Liver (tissue), 9 donors: ENCODE results near the gene CCDC178. TPM values are rescaled to one million over a fixed set of nuclear protein-coding genes. Genes with fewer than 3 reads are reported as not detected.

Experiments
- DNase-seq: peaks from one replicate; pipeline ENCODE4 v3.0.0-alpha.2; 2017; ENCODE audit warnings: low spot score
- H3K27ac ChIP-seq, 2 donors: one replicate each; pipeline ENCODE4 v1.7.0; 2013; ENCODE audit warnings: inconsistent platforms in 2 of 2, low read length in 2 of 2, control low read depth in 1 of 2, low read depth in 1 of 2, mild to moderate bottlenecking in 1 of 2
- H3K27me3 ChIP-seq, 4 donors: one replicate each; pipeline versions ENCODE4 v1.6.1 to v1.7.0; 2013; ENCODE audit warnings: low read length in 3 of 4, inconsistent platforms in 1 of 4, mild to moderate bottlenecking in 1 of 4, moderate library complexity in 1 of 4; ENCODE audit not compliant: control insufficient read depth in 4 of 4, insufficient read depth in 4 of 4
- H3K36me3 ChIP-seq, 4 donors: one replicate each; pipeline versions ENCODE4 v1.6.1 to v1.7.0; 2013; ENCODE audit warnings: low read length in 3 of 4, mild to moderate bottlenecking in 3 of 4, low read depth in 1 of 4, moderate library complexity in 1 of 4; ENCODE audit not compliant: control insufficient read depth in 4 of 4, insufficient read depth in 3 of 4
- H3K4me1 ChIP-seq, 4 donors: one replicate each; pipeline versions ENCODE4 v1.6.1 to v1.7.0; 2013; ENCODE audit warnings: low read length in 3 of 4, mild to moderate bottlenecking in 3 of 4, moderate library complexity in 1 of 4; ENCODE audit not compliant: control insufficient read depth in 4 of 4, insufficient read depth in 4 of 4
- H3K4me3 ChIP-seq, 3 donors: one replicate each; pipeline versions ENCODE4 v1.6.1 to v1.7.0; 2013; ENCODE audit warnings: low read length in 3 of 3, control low read depth in 1 of 3, low read depth in 1 of 3, mild to moderate bottlenecking in 1 of 3
- H3K9ac ChIP-seq, 2 donors: one replicate each; pipeline ENCODE4 v1.7.0; 2013; ENCODE audit warnings: low read length in 2 of 2, mild to moderate bottlenecking in 2 of 2, moderate library complexity in 2 of 2, control low read depth in 1 of 2, low read depth in 1 of 2
- H3K9me3 ChIP-seq, 4 donors: one replicate each; pipeline versions ENCODE4 v1.6.1 to v1.7.0; 2013; ENCODE audit warnings: low read length in 3 of 4; ENCODE audit not compliant: control insufficient read depth in 4 of 4
- EGR1 ChIP-seq, 2 donors: IDR thresholded peaks; 2 replicates each; pipeline ENCODE4 v1.6.1; 2016 to 2018; ENCODE audit warnings: antibody characterized with exemption in 2 of 2, low read depth in 2 of 2
- FOXA1 ChIP-seq: IDR thresholded peaks from 2 replicates; pipeline ENCODE4 v1.6.1; 2016; ENCODE audit warnings: antibody characterized with exemption
- FOXA2 ChIP-seq: IDR thresholded peaks from 2 replicates; pipeline ENCODE4 v1.6.1; 2016; ENCODE audit warnings: antibody characterized with exemption
- GABPA ChIP-seq, 2 donors: IDR thresholded peaks in 1 of 2; conservative IDR thresholded peaks in 1 of 2; 2 replicates each; pipeline ENCODE4 v1.6.1; 2016; ENCODE audit warnings: antibody characterized with exemption in 2 of 2, mild to moderate bottlenecking in 1 of 2, moderate library complexity in 1 of 2
- HNF4A ChIP-seq, 2 donors: conservative IDR thresholded peaks; 2 replicates each; pipeline ENCODE4 v1.6.1; 2016; ENCODE audit warnings: antibody characterized with exemption in 2 of 2, mild to moderate bottlenecking in 2 of 2
- HNF4G ChIP-seq: IDR thresholded peaks from 2 replicates; pipeline ENCODE4 v1.6.1; 2016; ENCODE audit warnings: antibody characterized with exemption
- JUND ChIP-seq, 2 donors: IDR thresholded peaks; 2 replicates each; pipeline ENCODE4 v1.6.1; 2016; ENCODE audit warnings: antibody characterized with exemption in 2 of 2
- NR2F2 ChIP-seq: IDR thresholded peaks from 2 replicates; pipeline ENCODE4 v1.6.1; 2016; ENCODE audit warnings: antibody characterized with exemption
- RAD21 ChIP-seq, 2 donors: IDR thresholded peaks; 2 replicates each; pipeline ENCODE4 v1.6.1; 2016; ENCODE audit warnings: antibody characterized with exemption in 2 of 2, mild to moderate bottlenecking in 2 of 2
- RXRA ChIP-seq, 2 donors: IDR thresholded peaks; 2 replicates each; pipeline ENCODE4 v1.6.1; 2017 to 2018; ENCODE audit warnings: antibody characterized with exemption in 2 of 2, mild to moderate bottlenecking in 1 of 2
- SP1 ChIP-seq: IDR thresholded peaks from 2 replicates; pipeline ENCODE4 v1.6.1; 2018; ENCODE audit warnings: antibody characterized with exemption, mild to moderate bottlenecking
- TAF1 ChIP-seq: conservative IDR thresholded peaks from 2 replicates; pipeline ENCODE4 v1.6.1; 2016; ENCODE audit warnings: antibody characterized with exemption, mild to moderate bottlenecking
- YY1 ChIP-seq: IDR thresholded peaks from 2 replicates; pipeline ENCODE4 v1.6.1; 2016; ENCODE audit warnings: antibody characterized with exemption, mild to moderate bottlenecking
- WGBS: extraction: QIAGEN DNeasy Blood & Tissue Kit; methylation state at CpG from one replicate; pipeline ENCODE4 v1.1.7; 2013; 5-methylcytosine and 5-hydroxymethylcytosine counted together
- polyA plus RNA-seq, 2 donors: library from polyadenylated mRNA; stranded (reverse) in 1 of 2; unstranded in 1 of 2; fragments of 200-250 nt in 1 of 2; fragments of >200 nt in 1 of 2; fragmentation: Nextera tagmentation in 1 of 2; extraction: Ambion mirVana in 1 of 2; gene quantifications; one replicate each; pipeline versions ENCODE4 v1.2.1 to v1.2.3, GENCODE V29; 2013 to 2015
- total RNA-seq, 2 donors: library from RNA; depleted of rRNA; stranded (reverse); fragments of >200 nt; gene quantifications; one replicate each; pipeline ENCODE4 v1.2.3, GENCODE V29; 2014
- TF ChIP-seq, protein P1 (sequence below): IDR thresholded peaks from 2 replicates; pipeline ENCODE4 v1.6.1; 2016; ENCODE audit warnings: antibody characterized with exemption
- TF ChIP-seq, protein P2 (sequence below): IDR thresholded peaks from 2 replicates; pipeline ENCODE4 v1.6.1; 2016; ENCODE audit warnings: antibody characterized with exemption
- TF ChIP-seq, protein P3 (sequence below): IDR thresholded peaks from 2 replicates; pipeline ENCODE4 v1.6.1; 2016; ENCODE audit warnings: antibody characterized with exemption, mild to moderate bottlenecking
- TF ChIP-seq, protein P4 (sequence below): IDR thresholded peaks from 2 replicates; pipeline ENCODE4 v1.6.1; 2016; ENCODE audit warnings: antibody characterized with exemption
- TF ChIP-seq, protein P5 (sequence below): fragments of 150-350 bp; IDR thresholded peaks from 2 replicates; pipeline ENCODE4 v1.5.1; 2017; ENCODE audit warnings: improper control_type of control experiment, low read depth, low read length; ENCODE audit not compliant: missing input control
- donor health status: healthy.
- donor health status: healthy.
- donor health status: healthy.
- donor health status: healthy.
- donor health status: healthy.

CCDC178 gene
- total and polyA plus RNA-seq, 4 donors: not detected

DNA sequence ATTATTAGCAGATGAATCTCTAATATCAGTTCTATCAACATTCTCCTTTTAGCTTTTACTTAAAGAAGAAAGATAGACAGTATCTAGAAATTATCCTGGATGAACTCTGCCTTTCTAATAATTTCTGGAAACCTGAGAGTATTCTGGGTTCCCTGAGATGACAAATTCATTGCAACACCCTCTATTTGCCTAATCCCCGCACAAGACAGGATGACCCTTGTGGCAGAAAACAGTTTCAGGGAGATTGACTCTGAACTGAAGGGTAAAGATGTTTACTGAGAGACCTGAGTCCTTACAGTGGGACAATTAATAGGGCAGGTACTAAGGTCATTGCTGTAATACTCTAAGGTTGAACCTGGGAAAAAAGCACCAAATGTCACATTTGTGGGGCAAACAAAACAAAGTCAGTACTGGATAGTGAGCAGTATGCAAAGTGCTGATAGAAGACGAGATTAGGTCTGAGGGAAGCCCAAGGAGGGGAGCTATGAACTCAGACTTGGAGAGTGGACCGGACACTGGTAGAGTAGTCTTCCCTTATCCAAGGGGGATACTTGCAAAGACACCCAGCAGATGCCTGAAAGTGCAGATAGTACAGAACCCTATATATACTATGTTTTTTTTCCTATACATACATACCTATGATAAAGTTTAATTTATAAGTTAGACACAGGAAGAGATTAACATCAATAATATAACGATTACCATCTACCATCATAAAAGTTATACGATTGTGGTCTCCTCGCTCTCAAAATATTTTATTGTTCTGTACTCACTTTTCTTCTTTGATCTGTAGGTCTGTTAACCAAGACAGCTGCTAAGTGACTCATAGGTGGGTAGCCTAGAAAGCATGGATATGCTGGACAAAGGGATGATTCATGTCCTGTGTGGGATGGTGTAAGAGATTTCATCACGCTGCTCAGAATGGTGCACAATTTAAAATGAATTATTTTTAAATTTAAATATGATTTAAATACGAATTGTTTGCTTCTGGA lies 519.4 kb downstream of the CCDC178 start:
- TF ChIP-seq, protein P1, sequence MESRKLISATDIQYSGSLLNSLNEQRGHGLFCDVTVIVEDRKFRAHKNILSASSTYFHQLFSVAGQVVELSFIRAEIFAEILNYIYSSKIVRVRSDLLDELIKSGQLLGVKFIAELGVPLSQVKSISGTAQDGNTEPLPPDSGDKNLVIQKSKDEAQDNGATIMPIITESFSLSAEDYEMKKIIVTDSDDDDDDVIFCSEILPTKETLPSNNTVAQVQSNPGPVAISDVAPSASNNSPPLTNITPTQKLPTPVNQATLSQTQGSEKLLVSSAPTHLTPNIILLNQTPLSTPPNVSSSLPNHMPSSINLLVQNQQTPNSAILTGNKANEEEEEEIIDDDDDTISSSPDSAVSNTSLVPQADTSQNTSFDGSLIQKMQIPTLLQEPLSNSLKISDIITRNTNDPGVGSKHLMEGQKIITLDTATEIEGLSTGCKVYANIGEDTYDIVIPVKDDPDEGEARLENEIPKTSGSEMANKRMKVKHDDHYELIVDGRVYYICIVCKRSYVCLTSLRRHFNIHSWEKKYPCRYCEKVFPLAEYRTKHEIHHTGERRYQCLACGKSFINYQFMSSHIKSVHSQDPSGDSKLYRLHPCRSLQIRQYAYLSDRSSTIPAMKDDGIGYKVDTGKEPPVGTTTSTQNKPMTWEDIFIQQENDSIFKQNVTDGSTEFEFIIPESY: no peak
- TF ChIP-seq FOXA1 (no peak), FOXA2 (no peak), RXRA (IDR thresholded peaks at IDR 0.05) (no peak), EGR1 (IDR thresholded peaks at IDR 0.05; ENCODE audit: low read depth in 2 of 2) (no peak), HNF4A (conservative IDR thresholded peaks at IDR 0.05) (no peak), GABPA (IDR thresholded peaks at IDR 0.05 in 1 of 2, conservative IDR thresholded peaks at IDR 0.05 in 1 of 2) (no peak), TAF1 (no peak), SP1 (no peak), JUND (IDR thresholded peaks at IDR 0.05) (no peak), HNF4G (no peak), NR2F2 (no peak), RAD21 (IDR thresholded peaks at IDR 0.05) (no peak), YY1 (no peak)
- TF ChIP-seq, protein P2, sequence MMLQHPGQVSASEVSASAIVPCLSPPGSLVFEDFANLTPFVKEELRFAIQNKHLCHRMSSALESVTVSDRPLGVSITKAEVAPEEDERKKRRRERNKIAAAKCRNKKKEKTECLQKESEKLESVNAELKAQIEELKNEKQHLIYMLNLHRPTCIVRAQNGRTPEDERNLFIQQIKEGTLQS: no peak
- TF ChIP-seq, protein P3, sequence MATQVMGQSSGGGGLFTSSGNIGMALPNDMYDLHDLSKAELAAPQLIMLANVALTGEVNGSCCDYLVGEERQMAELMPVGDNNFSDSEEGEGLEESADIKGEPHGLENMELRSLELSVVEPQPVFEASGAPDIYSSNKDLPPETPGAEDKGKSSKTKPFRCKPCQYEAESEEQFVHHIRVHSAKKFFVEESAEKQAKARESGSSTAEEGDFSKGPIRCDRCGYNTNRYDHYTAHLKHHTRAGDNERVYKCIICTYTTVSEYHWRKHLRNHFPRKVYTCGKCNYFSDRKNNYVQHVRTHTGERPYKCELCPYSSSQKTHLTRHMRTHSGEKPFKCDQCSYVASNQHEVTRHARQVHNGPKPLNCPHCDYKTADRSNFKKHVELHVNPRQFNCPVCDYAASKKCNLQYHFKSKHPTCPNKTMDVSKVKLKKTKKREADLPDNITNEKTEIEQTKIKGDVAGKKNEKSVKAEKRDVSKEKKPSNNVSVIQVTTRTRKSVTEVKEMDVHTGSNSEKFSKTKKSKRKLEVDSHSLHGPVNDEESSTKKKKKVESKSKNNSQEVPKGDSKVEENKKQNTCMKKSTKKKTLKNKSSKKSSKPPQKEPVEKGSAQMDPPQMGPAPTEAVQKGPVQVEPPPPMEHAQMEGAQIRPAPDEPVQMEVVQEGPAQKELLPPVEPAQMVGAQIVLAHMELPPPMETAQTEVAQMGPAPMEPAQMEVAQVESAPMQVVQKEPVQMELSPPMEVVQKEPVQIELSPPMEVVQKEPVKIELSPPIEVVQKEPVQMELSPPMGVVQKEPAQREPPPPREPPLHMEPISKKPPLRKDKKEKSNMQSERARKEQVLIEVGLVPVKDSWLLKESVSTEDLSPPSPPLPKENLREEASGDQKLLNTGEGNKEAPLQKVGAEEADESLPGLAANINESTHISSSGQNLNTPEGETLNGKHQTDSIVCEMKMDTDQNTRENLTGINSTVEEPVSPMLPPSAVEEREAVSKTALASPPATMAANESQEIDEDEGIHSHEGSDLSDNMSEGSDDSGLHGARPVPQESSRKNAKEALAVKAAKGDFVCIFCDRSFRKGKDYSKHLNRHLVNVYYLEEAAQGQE: no peak
- TF ChIP-seq, protein P4, sequence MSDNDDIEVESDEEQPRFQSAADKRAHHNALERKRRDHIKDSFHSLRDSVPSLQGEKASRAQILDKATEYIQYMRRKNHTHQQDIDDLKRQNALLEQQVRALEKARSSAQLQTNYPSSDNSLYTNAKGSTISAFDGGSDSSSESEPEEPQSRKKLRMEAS: no peak
- TF ChIP-seq, protein P5, sequence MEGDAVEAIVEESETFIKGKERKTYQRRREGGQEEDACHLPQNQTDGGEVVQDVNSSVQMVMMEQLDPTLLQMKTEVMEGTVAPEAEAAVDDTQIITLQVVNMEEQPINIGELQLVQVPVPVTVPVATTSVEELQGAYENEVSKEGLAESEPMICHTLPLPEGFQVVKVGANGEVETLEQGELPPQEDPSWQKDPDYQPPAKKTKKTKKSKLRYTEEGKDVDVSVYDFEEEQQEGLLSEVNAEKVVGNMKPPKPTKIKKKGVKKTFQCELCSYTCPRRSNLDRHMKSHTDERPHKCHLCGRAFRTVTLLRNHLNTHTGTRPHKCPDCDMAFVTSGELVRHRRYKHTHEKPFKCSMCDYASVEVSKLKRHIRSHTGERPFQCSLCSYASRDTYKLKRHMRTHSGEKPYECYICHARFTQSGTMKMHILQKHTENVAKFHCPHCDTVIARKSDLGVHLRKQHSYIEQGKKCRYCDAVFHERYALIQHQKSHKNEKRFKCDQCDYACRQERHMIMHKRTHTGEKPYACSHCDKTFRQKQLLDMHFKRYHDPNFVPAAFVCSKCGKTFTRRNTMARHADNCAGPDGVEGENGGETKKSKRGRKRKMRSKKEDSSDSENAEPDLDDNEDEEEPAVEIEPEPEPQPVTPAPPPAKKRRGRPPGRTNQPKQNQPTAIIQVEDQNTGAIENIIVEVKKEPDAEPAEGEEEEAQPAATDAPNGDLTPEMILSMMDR: no peak
- H3K9ac ChIP-seq: no peak overlapping the region
- WGBS: 60% methylated on average over 8 of the region's 8 CpGs

More for the DNA sequence above, 519.4 kb downstream of the CCDC178 start:
- Histone ChIP-seq H3K4me1 (no peaks in the 10 kb centered on the region), H3K27me3 (no peaks in the 10 kb centered on the region), H3K4me3 (no peak overlapping the region), H3K27ac (no peak overlapping the region), H3K36me3 (no peaks in the 10 kb centered on the region), H3K9me3 (no peaks in the 10 kb centered on the region)
- no peak for DNase-seq
